ENCODE results near the gene CCND1. TPM values are rescaled to one million over a fixed set of nuclear protein-coding genes. Genes with fewer than 3 reads are reported as not detected.
A peak's percentile ranks its signal among the peaks of the same experiment; 100 is the strongest.

Gene CCND1
- total RNA-seq, 1 experiment from 2014 or later: 106 TPM

DNA sequence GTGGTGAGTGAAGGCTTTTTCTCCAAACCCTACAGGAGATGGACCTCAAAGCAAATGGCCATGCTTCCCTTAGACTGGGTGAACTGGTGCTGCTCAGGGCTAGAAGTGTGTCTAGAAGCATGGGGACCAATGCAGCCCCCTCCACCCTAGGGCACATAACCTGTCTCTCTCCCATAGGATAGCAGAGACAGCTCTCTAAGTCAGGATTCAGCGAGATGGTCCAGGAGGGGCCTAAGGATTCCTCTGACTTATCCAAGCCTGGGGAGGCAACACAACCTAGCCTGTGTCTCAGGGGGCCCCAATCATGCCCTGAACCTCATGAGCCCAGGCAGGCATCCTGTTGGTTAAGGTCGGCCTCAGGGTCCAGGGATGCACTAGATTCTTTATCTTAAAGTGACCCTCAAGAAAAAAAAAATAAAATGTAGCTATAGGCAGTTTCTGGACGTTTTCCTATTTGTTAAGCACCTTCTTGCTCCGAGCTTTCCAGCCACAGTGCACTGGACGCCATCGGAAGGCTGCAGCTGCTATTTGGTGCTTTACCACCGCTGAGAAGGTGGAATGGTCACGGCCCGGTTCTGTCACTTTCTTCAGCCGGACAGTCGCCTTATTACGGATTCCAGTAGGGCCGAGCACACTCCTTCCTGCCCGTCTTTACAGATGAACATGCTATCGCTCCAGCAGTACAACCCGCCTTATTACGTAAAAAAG, 5.0 kb upstream of the CCND1 start:
- Mint-ChIP-seq H3K4me3 (ENCODE audit: unreplicated experiment) (peak overlapping the region; percentile 35), H3K27me3 (ENCODE audit: insufficient read depth, unreplicated experiment) (no peaks in the 10 kb centered on the region), H3K36me3 (ENCODE audit: insufficient read depth, unreplicated experiment) (peaks cover 3% of the 10 kb centered on the region), H3K4me1 (ENCODE audit: insufficient read depth, unreplicated experiment) (no peaks in the 10 kb centered on the region), H3K27ac (ENCODE audit: low read depth, unreplicated experiment) (no peak overlapping the region), H3K9me3 (ENCODE audit: unreplicated experiment) (no peaks in the 10 kb centered on the region)
- POLR2A ChIA-PET: no interaction called here
- intact Hi-C loops (cut with micrococcal nuclease): no loop called here
- TF ChIP-seq CTCF (IDR thresholded peaks at IDR 0.05; ENCODE audit: unreplicated experiment): no peak
- no peak for DNase-seq (ENCODE audit: unreplicated experiment)
- CTCF ChIA-PET: interaction anchor here (1.1 kb wide), 1 partner anchor 534 kb away, joined by 3 read pairs; no protein-coding TSS in a partner anchor
- BruUV-seq (replicated peaks): no TSS peak

- Mint-ChIP-seq H3K27me3 (ENCODE audit: insufficient read depth, unreplicated experiment) (no peaks in the 10 kb centered on the region), H3K9me3 (ENCODE audit: unreplicated experiment) (no peaks in the 10 kb centered on the region), H3K4me3 (ENCODE audit: unreplicated experiment) (peak overlapping the region; percentile 35), H3K36me3 (ENCODE audit: insufficient read depth, unreplicated experiment) (peaks cover 7% of the 10 kb centered on the region), H3K27ac (ENCODE audit: low read depth, unreplicated experiment) (no peak overlapping the region), H3K4me1 (ENCODE audit: insufficient read depth, unreplicated experiment) (no peaks in the 10 kb centered on the region)
- DNase-seq (ENCODE audit: unreplicated experiment): peak; percentile 32
- no peak for TF ChIP-seq CTCF (IDR thresholded peaks at IDR 0.05; ENCODE audit: unreplicated experiment)
- intact Hi-C loops (cut with micrococcal nuclease): no loop called here
- CTCF ChIA-PET: no interaction called here
- POLR2A ChIA-PET: no interaction called here
- BruUV-seq (replicated peaks): no TSS peak
These were observed 4.3 kb upstream of the CCND1 start for GRCh38 chr11:69636512-69637197.

DNA sequence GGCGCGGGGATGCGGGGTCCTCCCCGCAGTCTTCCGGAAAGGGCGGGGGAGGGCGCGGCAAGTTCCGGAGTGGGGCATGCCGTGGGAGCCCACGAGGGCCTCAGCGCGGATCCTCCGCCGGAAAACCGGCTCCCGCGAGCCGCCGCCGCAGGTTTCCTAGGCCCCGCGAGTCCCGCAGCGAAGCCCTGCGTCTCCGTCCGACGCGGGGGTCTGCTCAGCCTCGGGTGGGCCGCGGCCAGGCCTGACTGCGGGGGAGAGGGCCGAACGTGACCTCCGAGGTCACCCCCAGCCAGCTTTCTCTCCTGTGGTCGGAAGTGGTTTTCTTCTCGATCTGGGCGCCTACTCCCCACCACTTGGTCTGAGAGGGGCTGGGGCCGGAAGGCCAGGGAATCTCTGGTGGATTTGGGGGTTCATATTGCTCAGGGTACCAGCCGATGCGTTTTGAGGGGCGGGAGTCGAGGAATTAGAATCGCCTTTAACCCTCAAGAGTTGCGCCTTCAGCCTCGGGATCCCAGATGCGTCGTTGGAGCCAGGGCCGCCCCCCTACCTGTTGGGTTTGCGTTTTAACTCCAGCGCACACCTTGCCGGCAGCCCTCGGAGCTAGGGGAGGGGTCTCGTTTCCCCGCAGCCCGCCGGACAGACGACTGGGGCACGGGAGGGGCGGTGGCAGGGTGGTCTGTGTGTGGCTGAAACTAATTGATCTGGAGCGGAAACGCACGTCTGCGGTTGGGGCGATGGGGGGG, 3.6 kb upstream of the CCND1 start:
- POLR2A ChIA-PET: no interaction called here
- Mint-ChIP-seq H3K27ac (ENCODE audit: low read depth, unreplicated experiment) (no peak overlapping the region), H3K4me3 (ENCODE audit: unreplicated experiment) (peak overlapping the region; percentile 28), H3K4me1 (ENCODE audit: insufficient read depth, unreplicated experiment) (no peaks in the 10 kb centered on the region), H3K9me3 (ENCODE audit: unreplicated experiment) (no peaks in the 10 kb centered on the region), H3K27me3 (ENCODE audit: insufficient read depth, unreplicated experiment) (no peaks in the 10 kb centered on the region), H3K36me3 (ENCODE audit: insufficient read depth, unreplicated experiment) (peaks cover 7% of the 10 kb centered on the region)
- TF ChIP-seq CTCF (IDR thresholded peaks at IDR 0.05; ENCODE audit: unreplicated experiment): no peak
- intact Hi-C loops (cut with micrococcal nuclease): no loop called here
- CTCF ChIA-PET: no interaction called here
- DNase-seq (ENCODE audit: unreplicated experiment): no peak
- no TSS peak for BruUV-seq (replicated peaks)
